GM12878 (cell line): Measurements from ENCODE around the gene RHBDD1. TPM values are rescaled to one million over a fixed set of nuclear protein-coding genes. Genes with fewer than 3 reads are reported as not detected.

Source experiments
- ATAC-seq: fragments of 200-7000 bp; cut with Tn5 transposase; 3 replicates; pipeline ENCODE4 v1.9.1; 2020; ENCODE audit warnings: mild to moderate bottlenecking, moderate library complexity
- BruUV-seq: library from RNA; stranded (reverse); fragments of 400-500 nt; replicated peaks from 2 replicates; lab custom pipeline; 2021; lab: Mats Ljungman, UMichigan
- CTCF ChIA-PET: fragments of 300-600 bp; sonication (Branson Sonifier 250); formaldehyde crosslinking; extraction: SDS; loops from one replicate; lab custom pipeline; 2021; ENCODE audit warnings: inconsistent platforms; lab: Yijun Ruan, JAX
- POLR2A ChIA-PET: fragments of 350-600 bp; formaldehyde crosslinking; extraction: SDS; loops from one replicate; lab custom pipeline; 2021; ENCODE audit warnings: inconsistent platforms; lab: Charles Lee
- RAD21 ChIA-PET: fragments of 300-600 bp; sonication (Branson Sonifier 250); formaldehyde crosslinking; loops from one replicate; lab custom pipeline; 2023; ENCODE audit warnings: antibody characterized with exemption; ENCODE audit not compliant: unreplicated experiment; lab: Charles Lee
- SMC1A ChIA-PET: fragments of 300-600 bp; sonication (Branson Sonifier 250); formaldehyde crosslinking; loops from one replicate; lab custom pipeline; 2023; ENCODE audit not compliant: unreplicated experiment, uncharacterized antibody; lab: Charles Lee
- DNase-seq: peaks from one replicate; pipeline ENCODE4 v3.0.0-alpha.2; 2011; ENCODE audit warnings: low read depth, low spot score
- FAIRE-seq: peaks from 3 replicates; lab custom pipeline; 2011; peaks lifted over from hg19 to GRCh38; lab: Jason Lieb, UNC
- H2AFZ ChIP-seq: 2 replicates; pipeline ENCODE4 v1.6.0; 2011; ENCODE audit warnings: low read depth, low read length, control low read depth; ENCODE audit not compliant: control insufficient read depth
- H3K27ac ChIP-seq: 2 replicates; pipeline ENCODE4 v1.5.1; 2011; ENCODE audit warnings: control low read depth; ENCODE audit not compliant: control insufficient read depth, insufficient read depth
- H3K27me3 ChIP-seq, 2 experiments: replicated peaks in 1 of 2; 2 replicates each; pipeline versions ENCODE4 v1.6.0 to v1.6.1; 2011; ENCODE audit warnings: low read length in 1 of 2; ENCODE audit not compliant: control insufficient read depth in 2 of 2, insufficient read depth in 2 of 2
- H3K36me3 ChIP-seq, 2 experiments: 2 replicates each; pipeline ENCODE4 v1.5.1; 2011; ENCODE audit warnings: low read length in 1 of 2; ENCODE audit not compliant: control insufficient read depth in 2 of 2, insufficient read depth in 2 of 2
- H3K4me1 ChIP-seq: 2 replicates; pipeline ENCODE4 v1.6.1; 2011; ENCODE audit warnings: mild to moderate bottlenecking, low read length, moderate library complexity, mixed read lengths; ENCODE audit not compliant: control insufficient read depth, insufficient read depth
- H3K4me2 ChIP-seq: 2 replicates; pipeline ENCODE4 v1.6.0; 2011; ENCODE audit warnings: control low read depth; ENCODE audit not compliant: control insufficient read depth, insufficient read depth
- H3K4me3 ChIP-seq: fragments of 200-600 bp; sonication (generic); 2 replicates; pipeline ENCODE4 v1.5.1; 2016
- H3K79me2 ChIP-seq: 2 replicates; pipeline ENCODE4 v1.6.0; 2011; ENCODE audit warnings: low read length; ENCODE audit not compliant: control insufficient read depth, insufficient read depth
- H3K9ac ChIP-seq: 2 replicates; pipeline ENCODE4 v1.8.0; 2011; ENCODE audit warnings: low read length, control low read depth, mixed read lengths; ENCODE audit not compliant: control insufficient read depth, insufficient read depth
- H3K9me3 ChIP-seq: replicated peaks from 3 replicates; pipeline ENCODE4 v1.5.1; 2011; ENCODE audit warnings: mild to moderate bottlenecking, low read length; ENCODE audit not compliant: control insufficient read depth, insufficient read depth
- H4K20me1 ChIP-seq: 2 replicates; pipeline ENCODE4 v1.6.0; 2011; ENCODE audit not compliant: control insufficient read depth, insufficient read depth
- CTCF ChIP-seq, 3 experiments: IDR thresholded peaks in 2 of 3; conservative IDR thresholded peaks in 1 of 3; 2 replicates each; pipeline ENCODE4 v1.5.1; 2011; ENCODE audit warnings: low read depth in 3 of 3, low read length in 3 of 3, mild to moderate bottlenecking in 3 of 3, control low read depth in 2 of 3, moderate library complexity in 2 of 3, inconsistent platforms in 1 of 3, mixed read lengths in 1 of 3; ENCODE audit not compliant: control insufficient read depth in 2 of 3, insufficient read depth in 1 of 3; ENCODE audit errors: extremely low read depth in 1 of 3
- JUNB ChIP-seq: IDR thresholded peaks from 2 replicates; pipeline ENCODE4 v1.6.1; 2016; ENCODE audit warnings: antibody characterized with exemption, mild to moderate bottlenecking
- RAD21 ChIP-seq: IDR thresholded peaks from 2 replicates; pipeline ENCODE4 v1.6.1; 2011; ENCODE audit warnings: mild to moderate bottlenecking, low read depth, low read length, moderate library complexity; ENCODE audit not compliant: insufficient read depth
- RUNX3 ChIP-seq: IDR thresholded peaks from 2 replicates; pipeline ENCODE4 v1.6.1; 2012; ENCODE audit warnings: low read length, inconsistent platforms
- SIN3A ChIP-seq: IDR thresholded peaks from 2 replicates; pipeline ENCODE4 v1.6.1; 2012; ENCODE audit warnings: low read depth, low read length, improper control_type of control experiment
- SMC3 ChIP-seq: IDR thresholded peaks from 2 replicates; pipeline ENCODE4 v1.6.1; 2011; ENCODE audit warnings: low read length, improper control_type of control experiment, borderline replicate concordance
- WGBS: methylation state at CpG from one replicate; pipeline ENCODE4 v1.1.6; 2016; ENCODE audit warnings: low lambda C conversion rate; ENCODE audit not compliant: insufficient replicate concordance, insufficient coverage; ENCODE audit errors: missing lambda C conversion rate; 5-methylcytosine and 5-hydroxymethylcytosine counted together
- in situ Hi-C: fragments of 300-500 bp; cut with MboI; formaldehyde crosslinking; loops from 9 replicates; pipeline ENCODE4 v1.14.3; 2018; ENCODE audit warnings: mixed read lengths
- intact Hi-C: fragments of 100-400 bp; cut with micrococcal nuclease; formaldehyde crosslinking; loops from one replicate; pipeline ENCODE4 v1.14.2; 2022; ENCODE audit not compliant: unreplicated experiment
- polyA plus RNA-seq, 11 experiments: library from polyadenylated mRNA; depleted of rRNA in 4 of 11; unstranded in 6 of 11; stranded (reverse) in 5 of 11; fragments of >200 nt; fragmentation: Nextera tagmentation in 4 of 11; fragmentation: Illumina TruSeq in 1 of 11; extraction: Ambion mirVana in 4 of 11; extraction: Trizol in 1 of 11; gene quantifications; 1 replicate in 1 of 11; 2 replicates in 10 of 11; pipeline versions ENCODE4 v1.2.1 to v1.2.3, GENCODE V29; 2011 to 2016; ENCODE audit warnings: inconsistent platforms in 2 of 11, missing spikeins in 2 of 11, low read depth in 1 of 11
- total RNA-seq, 4 experiments: library from RNA; depleted of rRNA in 3 of 4; stranded (reverse); fragments of >200 nt in 3 of 4; fragmentation: Illumina TruSeq in 1 of 4; extraction: Trizol in 1 of 4; gene quantifications; 2 replicates each; pipeline versions ENCODE4 v1.2.1 to v1.2.3, GENCODE V29; 2013 to 2021

RHBDD1 gene
- total and polyA plus RNA-seq, 10 of the 15 experiments (the other 5 are each of a cell fraction or from before 2014, with no cell fraction given): 7.1 to 36.4 (median 14.7) TPM

- no peak overlapping the region for H3K9ac ChIP-seq
- ATAC-seq (peak; percentile 79), FAIRE-seq (no peak), DNase-seq (no peak)
- no peaks in the 10 kb centered on the region; a peak in 1 of 4 replicates for H3K27me3 ChIP-seq
- no peak overlapping the region for H3K27ac ChIP-seq
- no peak overlapping the region for H2AFZ ChIP-seq
- ChIA-PET CTCF (interaction anchor here (0.8 to 1.5 kb wide), 5 partner anchors 11 to 172 kb away, joined by 3 to 4 read pairs (median 3); no protein-coding TSS in a partner anchor), POLR2A (no interaction called here), SMC1A (no interaction called here), RAD21 (interaction anchor here (1.3 to 1.5 kb wide), 2 partner anchors 11 to 172 kb away, joined by 3 to 6 read pairs; no protein-coding TSS in a partner anchor)
- in situ Hi-C loops: loop anchor here (5.0 kb wide), 1 partner anchor 174 kb away; no protein-coding TSS in a partner anchor
- 41% methylated on average over 1 of the region's 1 CpG for WGBS
- H3K79me2 ChIP-seq: no peaks in the 10 kb centered on the region
- no TSS peak for BruUV-seq
- H3K4me2 ChIP-seq: no peak overlapping the region
- no peaks in the 10 kb centered on the region for H3K4me1 ChIP-seq
- intact Hi-C loops: loop anchor here (1.0 kb wide), 1 partner anchor 172 kb away; no protein-coding TSS in a partner anchor
- TF ChIP-seq JUNB: no peak
- no peak for TF ChIP-seq SIN3A
- TF ChIP-seq CTCF (IDR thresholded peaks at IDR 0.05 in 2 of 3, conservative IDR thresholded peaks at IDR 0.05 in 1 of 3; ENCODE audit: control insufficient read depth in 2 of 3, extremely low read depth in 1 of 3, insufficient read depth in 1 of 3, low read depth in 3 of 3, low read length in 3 of 3): peak; percentile 60 to 70 (median 63)
- TF ChIP-seq RUNX3: peak; percentile 72
- TF ChIP-seq RAD21: peak; percentile 92
- TF ChIP-seq SMC3: peak; percentile 92
- H3K36me3 ChIP-seq: no peaks in the 10 kb centered on the region
- H3K4me3 ChIP-seq: no peak overlapping the region
- H3K9me3 ChIP-seq: no peaks in the 10 kb centered on the region
- H4K20me1 ChIP-seq: no peaks in the 10 kb centered on the region
These were observed 22.6 kb upstream of the RHBDD1 start for GRCh38 chr2:226813148-226813701.
